Astrocyte of the spinal cord (primary cell): Measurements from ENCODE around the gene GLRA3.

ENCODE experiments used
- DNase-seq: peaks from one replicate; pipeline ENCODE4 v3.0.0; 2011; ENCODE audit warnings: low read depth, low spot score
- H3K4me3 ChIP-seq: 2 replicates; pipeline ENCODE4 v1.5.1; 2011; ENCODE audit warnings: low read depth, mild to moderate bottlenecking, low read length, moderate library complexity
- in situ Hi-C: cut with HindIII; loops from 2 replicates; pipeline ENCODE4 v1.10.0; 2017; ENCODE audit warnings: low sequenced_read_pairs
- TF ChIP-seq, protein P1 (sequence below): IDR thresholded peaks from 2 replicates; pipeline ENCODE4 v1.5.1; 2012; ENCODE audit warnings: low read depth, mild to moderate bottlenecking, low read length, inconsistent platforms

The GLRA3 gene

DNA sequence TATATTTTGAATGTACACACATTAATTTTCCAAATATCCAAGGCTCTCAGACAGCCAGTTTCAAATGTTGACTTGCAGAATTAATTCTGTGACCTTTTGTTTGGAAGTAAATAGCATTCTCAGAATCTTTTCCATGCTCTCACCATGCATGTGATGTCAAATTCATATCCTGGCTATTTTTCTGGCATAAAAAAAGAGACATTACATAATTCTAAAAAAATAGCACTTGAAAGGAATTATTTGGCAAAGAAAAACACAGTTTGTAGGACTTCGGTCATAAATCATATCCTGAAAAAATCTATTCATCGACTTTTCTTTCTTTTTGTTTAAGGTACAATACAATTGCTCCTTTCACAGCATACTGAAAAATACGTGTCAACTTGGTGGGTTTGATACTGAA, 111.2 kb downstream of the GLRA3 start:
- H3K4me3 ChIP-seq: no peak overlapping the region
- TF ChIP-seq, protein P1, sequence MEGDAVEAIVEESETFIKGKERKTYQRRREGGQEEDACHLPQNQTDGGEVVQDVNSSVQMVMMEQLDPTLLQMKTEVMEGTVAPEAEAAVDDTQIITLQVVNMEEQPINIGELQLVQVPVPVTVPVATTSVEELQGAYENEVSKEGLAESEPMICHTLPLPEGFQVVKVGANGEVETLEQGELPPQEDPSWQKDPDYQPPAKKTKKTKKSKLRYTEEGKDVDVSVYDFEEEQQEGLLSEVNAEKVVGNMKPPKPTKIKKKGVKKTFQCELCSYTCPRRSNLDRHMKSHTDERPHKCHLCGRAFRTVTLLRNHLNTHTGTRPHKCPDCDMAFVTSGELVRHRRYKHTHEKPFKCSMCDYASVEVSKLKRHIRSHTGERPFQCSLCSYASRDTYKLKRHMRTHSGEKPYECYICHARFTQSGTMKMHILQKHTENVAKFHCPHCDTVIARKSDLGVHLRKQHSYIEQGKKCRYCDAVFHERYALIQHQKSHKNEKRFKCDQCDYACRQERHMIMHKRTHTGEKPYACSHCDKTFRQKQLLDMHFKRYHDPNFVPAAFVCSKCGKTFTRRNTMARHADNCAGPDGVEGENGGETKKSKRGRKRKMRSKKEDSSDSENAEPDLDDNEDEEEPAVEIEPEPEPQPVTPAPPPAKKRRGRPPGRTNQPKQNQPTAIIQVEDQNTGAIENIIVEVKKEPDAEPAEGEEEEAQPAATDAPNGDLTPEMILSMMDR: no peak
- in situ Hi-C loops: no loop called here
- no peak for DNase-seq

DNA sequence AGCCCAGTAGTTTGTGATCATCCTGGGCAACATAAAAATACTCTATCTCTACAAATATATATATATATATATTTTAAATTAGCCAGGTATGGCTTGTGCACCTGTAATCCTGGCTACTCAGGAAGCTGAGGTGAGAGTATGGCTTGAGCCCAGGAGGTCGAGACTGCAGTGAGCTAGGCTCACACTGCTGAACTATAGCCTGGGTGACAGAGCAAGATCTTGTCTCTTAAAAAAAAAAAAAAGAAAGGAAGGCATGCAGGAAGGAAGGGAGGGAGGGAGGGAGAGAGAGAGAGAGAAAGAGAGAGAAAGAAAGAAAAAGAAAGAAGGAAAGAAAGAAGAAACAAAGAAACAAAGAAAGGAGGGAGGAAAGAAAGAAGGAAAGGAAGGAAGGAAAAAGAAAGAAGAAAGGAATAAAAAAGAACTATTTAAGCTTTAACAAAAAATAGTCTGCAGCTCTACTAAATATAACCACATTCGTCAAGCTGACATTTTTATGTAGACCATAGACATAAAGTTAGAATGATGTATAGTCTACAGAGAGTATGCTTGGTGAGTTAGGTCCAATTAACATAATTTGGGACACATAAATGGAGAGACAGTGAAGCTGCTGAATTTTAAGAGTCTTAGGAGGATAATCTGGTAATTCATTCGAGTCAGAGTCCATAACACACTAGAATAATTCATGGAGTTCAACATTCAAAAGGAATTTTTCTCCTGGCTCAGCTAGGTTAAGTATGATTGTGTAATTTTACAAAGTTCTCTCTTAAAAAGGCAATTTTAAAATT, 111.9 kb downstream of the GLRA3 start:
- no peak for DNase-seq
- TF ChIP-seq, protein P1: no peak
- in situ Hi-C loops: no loop called here
- no peak overlapping the region for H3K4me3 ChIP-seq

DNA sequence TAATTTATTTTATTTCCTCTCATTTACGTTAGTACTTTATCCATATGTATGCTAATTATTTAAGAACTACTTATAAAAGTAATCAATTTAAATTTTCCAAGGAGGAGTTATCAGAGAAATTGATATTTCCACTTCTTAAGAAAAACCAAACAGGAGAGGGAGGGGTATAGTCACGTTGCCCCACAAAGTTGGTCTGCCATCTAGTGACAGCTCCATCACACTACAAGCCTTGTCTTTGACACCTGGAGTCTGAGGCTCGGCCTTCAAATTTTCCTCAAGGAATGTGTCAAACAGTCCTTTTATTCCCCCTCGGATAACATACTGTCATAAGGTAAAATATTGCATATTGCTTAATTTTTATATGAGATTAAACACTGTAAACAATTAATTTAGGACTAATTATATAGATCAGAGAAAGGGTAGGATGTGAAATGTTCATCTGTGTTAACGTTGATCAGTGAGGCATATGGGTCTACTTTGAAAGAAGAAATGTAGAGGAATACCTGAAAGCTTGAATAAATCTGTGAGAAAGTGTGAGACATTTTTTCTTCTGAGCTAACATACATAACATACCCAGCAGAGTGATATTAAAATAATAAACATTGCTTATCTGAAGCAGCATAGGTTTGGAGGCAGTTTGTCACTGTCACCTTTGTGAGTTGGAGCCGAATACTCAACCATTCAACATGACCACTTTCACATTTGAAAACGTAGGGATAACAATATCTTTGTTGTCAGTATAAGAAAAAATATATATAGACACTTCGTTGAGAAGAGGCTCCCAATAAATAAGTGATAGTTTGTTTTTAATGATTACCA, 114.4 kb downstream of the GLRA3 start:
- H3K4me3 ChIP-seq: no peak overlapping the region
- in situ Hi-C loops: no loop called here
- TF ChIP-seq, protein P1: peak; percentile 87
- peak; percentile 54 for DNase-seq

DNA sequence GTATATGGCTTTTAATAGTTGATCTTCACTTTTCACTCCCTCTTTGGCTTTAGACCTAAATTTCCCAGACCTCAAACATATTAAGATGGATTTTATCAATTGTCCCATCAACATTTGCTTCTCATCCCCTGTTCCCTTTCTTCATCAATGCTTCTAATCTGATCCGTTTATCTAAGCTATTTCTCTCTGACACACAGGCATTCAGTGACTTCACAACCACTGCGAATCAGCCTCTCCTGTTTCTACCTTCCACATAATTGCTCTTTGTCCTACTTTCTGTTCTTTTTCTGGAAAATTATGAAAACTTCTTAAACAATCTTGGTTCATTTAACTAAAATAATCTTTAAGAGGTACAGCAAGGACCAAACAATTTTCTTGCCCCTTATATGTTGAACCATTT, 115.2 kb downstream of the GLRA3 start:
- in situ Hi-C loops: no loop called here
- H3K4me3 ChIP-seq: no peak overlapping the region
- DNase-seq: no peak

DNA sequence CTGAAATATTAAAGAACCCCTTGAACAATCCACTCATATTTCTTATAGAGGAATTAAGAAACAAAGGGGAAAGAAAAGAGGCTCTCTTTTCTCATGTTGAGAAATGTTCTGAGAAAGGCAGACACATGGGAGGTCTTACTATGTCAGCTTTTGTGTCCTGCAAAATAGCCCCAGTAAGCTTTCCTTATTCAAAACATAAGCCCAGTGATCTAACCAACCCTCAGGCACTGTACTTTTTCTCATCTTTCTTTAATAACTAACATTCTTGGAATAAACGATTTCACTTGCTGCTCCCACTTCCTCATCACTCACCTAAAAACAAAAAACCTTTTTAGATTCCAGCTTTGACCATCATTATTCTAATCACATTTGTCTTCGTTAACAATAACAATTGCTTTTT, 115.9 kb downstream of the GLRA3 start:
- in situ Hi-C loops: no loop called here
- no peak for DNase-seq
- TF ChIP-seq, protein P1: no peak
- no peak overlapping the region for H3K4me3 ChIP-seq

More for the DNA sequence above, 115.2 kb downstream of the GLRA3 start:
- TF ChIP-seq, protein P1: no peak

DNA sequence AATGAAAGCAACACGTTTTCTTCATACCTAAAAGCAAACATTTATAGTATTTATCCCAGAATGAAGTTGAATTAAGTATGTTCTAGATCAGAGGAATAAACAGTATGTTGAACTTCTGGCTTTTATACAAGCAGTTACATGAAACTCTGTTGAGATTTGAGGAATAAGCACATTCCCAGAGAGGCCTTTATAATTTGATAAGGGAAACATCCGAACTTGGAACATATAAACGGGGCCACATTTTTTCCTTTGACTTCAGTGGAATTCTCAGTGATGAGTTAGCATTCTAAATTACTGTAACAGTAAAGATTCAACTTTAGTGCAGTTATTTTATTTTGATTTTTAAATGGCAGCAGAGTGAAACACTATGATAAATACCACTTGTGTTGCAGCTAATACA, 119.5 kb downstream of the GLRA3 start:
- TF ChIP-seq, protein P1: no peak
- H3K4me3 ChIP-seq: no peak overlapping the region
- DNase-seq: no peak
- in situ Hi-C loops: no loop called here
